ENCODE measurements around the gene MRPL21. TPM values are rescaled to one million over a fixed set of nuclear protein-coding genes. Genes with fewer than 3 reads are reported as not detected.

MRPL21 gene
- total RNA-seq, 2 experiments from 2014 or later = 48.3 to 68.3 TPM

GRCh38 chr11:68950270-68950669 is 46.6 kb upstream of the MRPL21 start:
- intact Hi-C loops (cut with micrococcal nuclease; ENCODE audit: unreplicated experiment) = no loop called here
- Histone ChIP-seq H4K20me1 (ENCODE audit: insufficient read depth, low read length) (no peaks in the 10 kb centered on the region), H3K27ac (ENCODE audit: low read depth, low read length, poor library complexity, severe bottlenecking) (no peak overlapping the region), H3K4me1 (ENCODE audit: insufficient read depth, low read length, poor library complexity, severe bottlenecking) (no peaks in the 10 kb centered on the region), H3K79me2 (ENCODE audit: insufficient read depth, low read depth, low read length) (no peaks in the 10 kb centered on the region), H3K4me2 (ENCODE audit: low read length) (no peak overlapping the region), H2AFZ (ENCODE audit: low read length) (no peak overlapping the region), H3K36me3 (ENCODE audit: insufficient read depth, low read length) (no peaks in the 10 kb centered on the region), H3K4me3 (ENCODE audit: low read depth, low read length, poor library complexity, severe bottlenecking) (no peak overlapping the region), H3K9me2 (ENCODE audit: insufficient read depth, low read length) (no peaks in the 10 kb centered on the region), H3K9me3 (ENCODE audit: low read length) (no peaks in the 10 kb centered on the region)
- BruUV-seq (replicated peaks) = no TSS peak
- DNase-seq (ENCODE audit: low spot score) = peak; percentile 46
- TF ChIP-seq, protein P1, sequence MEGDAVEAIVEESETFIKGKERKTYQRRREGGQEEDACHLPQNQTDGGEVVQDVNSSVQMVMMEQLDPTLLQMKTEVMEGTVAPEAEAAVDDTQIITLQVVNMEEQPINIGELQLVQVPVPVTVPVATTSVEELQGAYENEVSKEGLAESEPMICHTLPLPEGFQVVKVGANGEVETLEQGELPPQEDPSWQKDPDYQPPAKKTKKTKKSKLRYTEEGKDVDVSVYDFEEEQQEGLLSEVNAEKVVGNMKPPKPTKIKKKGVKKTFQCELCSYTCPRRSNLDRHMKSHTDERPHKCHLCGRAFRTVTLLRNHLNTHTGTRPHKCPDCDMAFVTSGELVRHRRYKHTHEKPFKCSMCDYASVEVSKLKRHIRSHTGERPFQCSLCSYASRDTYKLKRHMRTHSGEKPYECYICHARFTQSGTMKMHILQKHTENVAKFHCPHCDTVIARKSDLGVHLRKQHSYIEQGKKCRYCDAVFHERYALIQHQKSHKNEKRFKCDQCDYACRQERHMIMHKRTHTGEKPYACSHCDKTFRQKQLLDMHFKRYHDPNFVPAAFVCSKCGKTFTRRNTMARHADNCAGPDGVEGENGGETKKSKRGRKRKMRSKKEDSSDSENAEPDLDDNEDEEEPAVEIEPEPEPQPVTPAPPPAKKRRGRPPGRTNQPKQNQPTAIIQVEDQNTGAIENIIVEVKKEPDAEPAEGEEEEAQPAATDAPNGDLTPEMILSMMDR (conservative IDR thresholded peaks at IDR 0.05; ENCODE audit: low read length) = peak; percentile 65
- TF ChIP-seq EZH2phosphoT487 (IDR thresholded peaks at IDR 0.05; ENCODE audit: borderline replicate concordance, low read depth, low read length) = no peak
- ChIA-PET CTCF (ENCODE audit: unreplicated experiment) (no interaction called here), POLR2A (no interaction called here)

DNA sequence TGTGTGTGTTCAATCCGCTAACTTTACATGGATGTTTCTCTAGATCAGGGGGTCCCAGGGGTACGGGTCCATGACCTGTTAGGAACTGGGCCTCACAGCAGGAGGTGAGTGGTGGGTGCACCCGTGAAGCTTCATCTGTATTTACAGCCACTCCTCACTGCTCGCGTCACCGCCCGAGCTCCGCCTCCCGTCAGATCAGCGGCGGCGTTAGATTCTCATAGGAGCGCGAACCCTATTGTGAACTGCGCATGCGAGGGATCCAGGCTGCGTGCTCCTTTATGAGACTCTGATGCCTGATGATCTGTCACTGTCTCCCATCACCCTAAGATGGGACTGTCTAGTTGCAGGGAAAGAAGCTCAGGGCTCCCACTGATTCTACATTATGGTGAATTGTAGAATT is 45.3 kb upstream of the MRPL21 start:
- no peaks in the 10 kb centered on the region for H3K36me3 ChIP-seq (ENCODE audit: insufficient read depth, low read length)
- ChIA-PET CTCF (ENCODE audit: unreplicated experiment) (no interaction called here), POLR2A (no interaction called here)
- H4K20me1 ChIP-seq (ENCODE audit: insufficient read depth, low read length) = no peaks in the 10 kb centered on the region
- TF ChIP-seq EZH2phosphoT487 (IDR thresholded peaks at IDR 0.05; ENCODE audit: borderline replicate concordance, low read depth, low read length) = no peak
- TF ChIP-seq, protein P1 (conservative IDR thresholded peaks at IDR 0.05; ENCODE audit: low read length) = no peak
- no peak for DNase-seq (ENCODE audit: low spot score)
- H2AFZ ChIP-seq (ENCODE audit: low read length) = no peak overlapping the region
- no peak overlapping the region for H3K4me2 ChIP-seq (ENCODE audit: low read length)
- BruUV-seq (replicated peaks) = no TSS peak
- intact Hi-C loops (cut with micrococcal nuclease; ENCODE audit: unreplicated experiment) = no loop called here
- H3K27ac ChIP-seq (ENCODE audit: low read depth, low read length, poor library complexity, severe bottlenecking) = no peak overlapping the region
- no peaks in the 10 kb centered on the region for H3K9me3 ChIP-seq (ENCODE audit: low read length)
- no peak overlapping the region for H3K4me3 ChIP-seq (ENCODE audit: low read depth, low read length, poor library complexity, severe bottlenecking)
- H3K79me2 ChIP-seq (ENCODE audit: insufficient read depth, low read depth, low read length) = no peaks in the 10 kb centered on the region
- H3K4me1 ChIP-seq (ENCODE audit: insufficient read depth, low read length, poor library complexity, severe bottlenecking) = no peaks in the 10 kb centered on the region
- H3K9me2 ChIP-seq (ENCODE audit: insufficient read depth, low read length) = no peaks in the 10 kb centered on the region

GRCh38 chr11:68948496-68948895 is 44.9 kb upstream of the MRPL21 start:
- no peaks in the 10 kb centered on the region for H4K20me1 ChIP-seq (ENCODE audit: insufficient read depth, low read length)
- CTCF ChIA-PET (ENCODE audit: unreplicated experiment) = no interaction called here
- POLR2A ChIA-PET = interaction anchor here (0.6 to 0.8 kb wide), 2 partner anchors 14 to 492 kb away, joined by 3 read pairs; no protein-coding TSS in a partner anchor
- H3K4me1 ChIP-seq (ENCODE audit: insufficient read depth, low read length, poor library complexity, severe bottlenecking) = no peaks in the 10 kb centered on the region
- BruUV-seq (replicated peaks) = no TSS peak
- no peak overlapping the region for H3K27ac ChIP-seq (ENCODE audit: low read depth, low read length, poor library complexity, severe bottlenecking)
- H3K9me2 ChIP-seq (ENCODE audit: insufficient read depth, low read length) = no peaks in the 10 kb centered on the region
- intact Hi-C loops (cut with micrococcal nuclease; ENCODE audit: unreplicated experiment) = no loop called here
- no peak overlapping the region for H3K4me3 ChIP-seq (ENCODE audit: low read depth, low read length, poor library complexity, severe bottlenecking)
- no peak for TF ChIP-seq EZH2phosphoT487 (IDR thresholded peaks at IDR 0.05; ENCODE audit: borderline replicate concordance, low read depth, low read length)
- TF ChIP-seq, protein P1 (conservative IDR thresholded peaks at IDR 0.05; ENCODE audit: low read length) = no peak
- H3K36me3 ChIP-seq (ENCODE audit: insufficient read depth, low read length) = no peaks in the 10 kb centered on the region
- no peak for DNase-seq (ENCODE audit: low spot score)
- H2AFZ ChIP-seq (ENCODE audit: low read length) = no peak overlapping the region
- no peaks in the 10 kb centered on the region for H3K79me2 ChIP-seq (ENCODE audit: insufficient read depth, low read depth, low read length)
- H3K4me2 ChIP-seq (ENCODE audit: low read length) = no peak overlapping the region
- no peaks in the 10 kb centered on the region for H3K9me3 ChIP-seq (ENCODE audit: low read length)
